GM19438 (cell line): ENCODE measurements around the gene F2RL3.

ENCODE experiments used
- ATAC-seq: cut with Tn5 transposase; IDR thresholded peaks from one replicate; pipeline ENCODE4 v1.9.1; 2021; ENCODE audit warnings: low read depth; ENCODE audit not compliant: unreplicated experiment

F2RL3 gene

GRCh38 chr19:16888629-16889365, at the start of gene F2RL3:
F2RL3 (plus strand) TSS chr19:16888999; CDS start chr19:16889190, 191 bp downstream.
- ATAC-seq: peak; percentile 49

- ATAC-seq: no peak
Measured at GRCh38 chr19:16841391-16841926, 47.3 kb upstream of the F2RL3 start.

GRCh38 chr19:16846901-16847300, 41.9 kb upstream of the F2RL3 start:
- no peak for ATAC-seq

GRCh38 chr19:16847430-16847829, 41.4 kb upstream of the F2RL3 start:
- no peak for ATAC-seq

GRCh38 chr19:16849168-16849567, 39.6 kb upstream of the F2RL3 start:
- no peak for ATAC-seq

- no peak for ATAC-seq
Measured at GRCh38 chr19:16850133-16850532, 38.7 kb upstream of the F2RL3 start.

- no peak for ATAC-seq
Measured at GRCh38 chr19:16851031-16851712, 37.6 kb upstream of the F2RL3 start.

- no peak for ATAC-seq
Measured at GRCh38 chr19:16853066-16853465, 35.7 kb upstream of the F2RL3 start.

GRCh38 chr19:16856091-16856490, 32.7 kb upstream of the F2RL3 start:
- no peak for ATAC-seq

- no peak for ATAC-seq
Measured at GRCh38 chr19:16859626-16860025, 29.2 kb upstream of the F2RL3 start.

GRCh38 chr19:16860118-16860517, 28.7 kb upstream of the F2RL3 start:
- ATAC-seq: no peak

- no peak for ATAC-seq
Measured at GRCh38 chr19:16861011-16861410, 27.8 kb upstream of the F2RL3 start.

- no peak for ATAC-seq
Measured at GRCh38 chr19:16861834-16862233, 27.0 kb upstream of the F2RL3 start.

GRCh38 chr19:16862826-16863415, 25.9 kb upstream of the F2RL3 start:
- ATAC-seq: no peak

- no peak for ATAC-seq
Measured at GRCh38 chr19:16867211-16867610, 21.6 kb upstream of the F2RL3 start.

GRCh38 chr19:16868423-16869130, 20.2 kb upstream of the F2RL3 start:
- no peak for ATAC-seq

GRCh38 chr19:16869331-16869972, 19.3 kb upstream of the F2RL3 start:
- no peak for ATAC-seq

GRCh38 chr19:16871871-16872270, 16.9 kb upstream of the F2RL3 start:
- ATAC-seq: no peak

- ATAC-seq: no peak
Measured at GRCh38 chr19:16872728-16873127, 16.1 kb upstream of the F2RL3 start.

- no peak for ATAC-seq
Measured at GRCh38 chr19:16873594-16873993, 15.2 kb upstream of the F2RL3 start.
